CD4-positive, alpha-beta T cell treated with Interleukin-4 for 1 hour (primary cell): ENCODE results near the gene VILL.
"Not testable (repeated sequence)": the region's sequence is repeated elsewhere in the genome, so short reads cannot be mapped to it uniquely, and the experiment has no call there.

Experiments
- DNase-seq, 2 donors: peaks; one replicate each; pipeline ENCODE4 v3.0.0-alpha.2; 2020 to 2022

Gene VILL

GRCh38 chr3:38039899-38040261 lies 49.3 kb downstream of the VILL start:
- DNase-seq, result peak; percentile 71 to 75

GRCh38 chr3:38040401-38040800 lies 49.8 kb downstream of the VILL start:
- no peak for DNase-seq

- DNase-seq, result no peak
Measured at GRCh38 chr3:38043486-38043885, 52.9 kb downstream of the VILL start.

- no peak for DNase-seq
Measured at GRCh38 chr3:38046027-38046426, 55.4 kb downstream of the VILL start.

GRCh38 chr3:38046821-38047220 lies 56.2 kb downstream of the VILL start:
- DNase-seq, result no peak

- no peak for DNase-seq
Measured at GRCh38 chr3:38047896-38048295, 57.3 kb downstream of the VILL start.

- no peak for DNase-seq
Measured at GRCh38 chr3:38049358-38050126, 59.0 kb downstream of the VILL start.

GRCh38 chr3:38051131-38051530 lies 60.5 kb downstream of the VILL start:
- DNase-seq, result no peak

- DNase-seq, result not testable (repeated sequence)
Measured at GRCh38 chr3:38053286-38053685, 62.7 kb downstream of the VILL start.

- not testable (repeated sequence) for DNase-seq
Measured at GRCh38 chr3:38053813-38054498, 63.4 kb downstream of the VILL start.

GRCh38 chr3:38054499-38055001 lies 64.0 kb downstream of the VILL start:
- no peak for DNase-seq
